Lower leg skin (tissue), 3 donors: ENCODE data around the gene EML1.

Source experiments
- POLR2A ChIP-seq, 2 donors: fragments of 450-650 bp; IDR thresholded peaks; one replicate each; pipeline ENCODE4 v1.6.1; 2016 to 2017; ENCODE audit warnings: antibody characterized with exemption in 2 of 2, mild to moderate bottlenecking in 1 of 2, moderate library complexity in 1 of 2
- TF ChIP-seq, protein P1 (sequence below), 3 donors: fragments of 450-650 bp; IDR thresholded peaks; one replicate each; pipeline ENCODE4 v1.5.1; 2016; ENCODE audit warnings: antibody characterized with exemption in 3 of 3, mild to moderate bottlenecking in 3 of 3, moderate library complexity in 2 of 3

DNA sequence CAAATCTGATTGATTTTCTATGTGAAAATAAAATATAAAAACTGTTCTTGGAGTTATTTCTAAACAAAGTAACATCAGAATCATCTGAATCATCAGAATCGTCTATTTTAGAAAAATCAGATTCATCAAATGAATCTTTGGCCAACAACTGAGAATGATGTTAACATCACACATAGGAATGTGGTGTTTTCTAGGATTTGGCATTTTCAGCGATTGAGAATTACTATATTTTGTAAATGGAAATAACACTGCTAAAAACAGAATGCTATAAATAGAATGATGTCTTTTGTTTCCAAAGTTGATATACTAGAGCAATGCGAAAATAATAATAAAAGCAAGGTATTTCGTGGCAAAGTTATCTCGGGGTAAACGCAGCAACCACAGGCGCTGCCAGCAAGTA is 198.1 kb downstream of the EML1 start:
- TF ChIP-seq, protein P1, sequence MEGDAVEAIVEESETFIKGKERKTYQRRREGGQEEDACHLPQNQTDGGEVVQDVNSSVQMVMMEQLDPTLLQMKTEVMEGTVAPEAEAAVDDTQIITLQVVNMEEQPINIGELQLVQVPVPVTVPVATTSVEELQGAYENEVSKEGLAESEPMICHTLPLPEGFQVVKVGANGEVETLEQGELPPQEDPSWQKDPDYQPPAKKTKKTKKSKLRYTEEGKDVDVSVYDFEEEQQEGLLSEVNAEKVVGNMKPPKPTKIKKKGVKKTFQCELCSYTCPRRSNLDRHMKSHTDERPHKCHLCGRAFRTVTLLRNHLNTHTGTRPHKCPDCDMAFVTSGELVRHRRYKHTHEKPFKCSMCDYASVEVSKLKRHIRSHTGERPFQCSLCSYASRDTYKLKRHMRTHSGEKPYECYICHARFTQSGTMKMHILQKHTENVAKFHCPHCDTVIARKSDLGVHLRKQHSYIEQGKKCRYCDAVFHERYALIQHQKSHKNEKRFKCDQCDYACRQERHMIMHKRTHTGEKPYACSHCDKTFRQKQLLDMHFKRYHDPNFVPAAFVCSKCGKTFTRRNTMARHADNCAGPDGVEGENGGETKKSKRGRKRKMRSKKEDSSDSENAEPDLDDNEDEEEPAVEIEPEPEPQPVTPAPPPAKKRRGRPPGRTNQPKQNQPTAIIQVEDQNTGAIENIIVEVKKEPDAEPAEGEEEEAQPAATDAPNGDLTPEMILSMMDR (IDR thresholded peaks at IDR 0.05) = no peak
- no peak for TF ChIP-seq POLR2A (IDR thresholded peaks at IDR 0.05)
